NT2/D1 (cell line): ENCODE results near the gene SLC16A11.
A peak's percentile ranks its signal among the peaks of the same experiment; 100 is the strongest.

ENCODE experiments used
- DNase-seq: peaks from one replicate; pipeline ENCODE4 v3.0.0-alpha.2; 2011; ENCODE audit warnings: low read depth, low spot score
- H3K27me3 ChIP-seq: 2 replicates; pipeline ENCODE4 v1.6.0; 2011; ENCODE audit warnings: mild to moderate bottlenecking; ENCODE audit not compliant: insufficient read length, insufficient read depth
- H3K36me3 ChIP-seq: 2 replicates; pipeline ENCODE4 v1.6.1; 2011; ENCODE audit warnings: mild to moderate bottlenecking, low read length, mixed read lengths; ENCODE audit not compliant: insufficient read depth, insufficient read length
- H3K4me1 ChIP-seq: 2 replicates; pipeline ENCODE4 v1.5.1; 2011; ENCODE audit not compliant: insufficient read depth, insufficient read length
- H3K4me3 ChIP-seq: 2 replicates; pipeline ENCODE4 v1.5.1; 2011; ENCODE audit warnings: low read depth; ENCODE audit not compliant: insufficient read length
- H3K9ac ChIP-seq: 2 replicates; pipeline ENCODE4 v1.6.0; 2011; ENCODE audit warnings: low read depth; ENCODE audit not compliant: insufficient read length
- H3K9me3 ChIP-seq: 2 replicates; pipeline ENCODE4 v1.5.1; 2011; ENCODE audit warnings: mild to moderate bottlenecking, low read length; ENCODE audit not compliant: insufficient read depth
- SUZ12 ChIP-seq: IDR thresholded peaks from 2 replicates; pipeline ENCODE4 v1.6.1; 2011; ENCODE audit not compliant: insufficient read length, insufficient read depth; ENCODE audit errors: extremely low read depth
- YY1 ChIP-seq: IDR thresholded peaks from 2 replicates; pipeline ENCODE4 v1.6.1; 2011; ENCODE audit not compliant: insufficient read length, insufficient read depth
- ZNF274 ChIP-seq: IDR thresholded peaks from 2 replicates; pipeline ENCODE4 v1.6.1; 2011; ENCODE audit warnings: mild to moderate bottlenecking, low read depth, low read length

The SLC16A11 gene

DNA sequence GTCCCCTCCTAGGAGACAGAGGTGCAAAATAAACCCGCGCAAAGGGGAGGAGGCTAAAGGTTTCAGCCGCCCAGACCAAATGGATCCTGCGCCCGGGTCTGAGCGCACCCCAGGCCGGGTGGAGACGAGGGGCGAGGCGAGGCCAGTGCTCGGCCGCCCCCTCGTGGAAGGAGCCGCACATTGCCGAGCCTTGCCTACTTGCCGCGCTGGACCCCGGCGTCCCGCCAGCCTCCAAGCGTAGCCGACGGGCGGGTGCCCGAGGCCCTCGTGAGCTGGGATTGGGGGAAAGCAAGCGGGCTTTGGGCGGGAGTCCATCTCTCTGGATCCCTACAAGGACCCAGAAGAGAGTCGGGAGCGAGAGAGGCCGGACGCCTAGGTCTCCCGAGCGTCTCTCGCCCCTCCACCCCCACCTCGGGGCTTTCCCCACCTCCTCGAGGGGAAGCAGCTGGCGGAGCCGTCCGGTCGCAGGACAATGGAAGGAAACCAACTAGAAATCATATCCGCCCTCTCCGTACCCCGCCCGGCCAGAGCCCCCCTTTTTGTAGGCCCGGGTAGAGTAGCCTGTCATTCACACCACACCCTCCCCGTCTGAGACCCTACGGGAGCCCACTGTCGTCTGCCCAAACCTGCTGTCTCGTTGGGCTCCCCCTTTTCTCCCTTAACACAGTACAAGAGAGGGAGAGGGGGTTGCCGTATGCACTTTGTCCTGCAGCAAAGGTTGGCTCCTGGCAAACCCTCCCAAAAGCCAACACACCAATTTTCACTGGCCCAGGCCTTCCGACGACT, 21.7 kb downstream of the SLC16A11 start:
- Histone ChIP-seq H3K4me1 (peaks cover 2% of the 10 kb centered on the region), H3K4me3 (peak overlapping the region; percentile 25), H3K9ac (peak overlapping the region; percentile 64), H3K27me3 (peaks cover 16% of the 10 kb centered on the region), H3K9me3 (no peaks in the 10 kb centered on the region), H3K36me3 (peaks cover 8% of the 10 kb centered on the region)
- DNase-seq = no peak
- TF ChIP-seq SUZ12 (no peak), ZNF274 (no peak), YY1 (no peak)

DNA sequence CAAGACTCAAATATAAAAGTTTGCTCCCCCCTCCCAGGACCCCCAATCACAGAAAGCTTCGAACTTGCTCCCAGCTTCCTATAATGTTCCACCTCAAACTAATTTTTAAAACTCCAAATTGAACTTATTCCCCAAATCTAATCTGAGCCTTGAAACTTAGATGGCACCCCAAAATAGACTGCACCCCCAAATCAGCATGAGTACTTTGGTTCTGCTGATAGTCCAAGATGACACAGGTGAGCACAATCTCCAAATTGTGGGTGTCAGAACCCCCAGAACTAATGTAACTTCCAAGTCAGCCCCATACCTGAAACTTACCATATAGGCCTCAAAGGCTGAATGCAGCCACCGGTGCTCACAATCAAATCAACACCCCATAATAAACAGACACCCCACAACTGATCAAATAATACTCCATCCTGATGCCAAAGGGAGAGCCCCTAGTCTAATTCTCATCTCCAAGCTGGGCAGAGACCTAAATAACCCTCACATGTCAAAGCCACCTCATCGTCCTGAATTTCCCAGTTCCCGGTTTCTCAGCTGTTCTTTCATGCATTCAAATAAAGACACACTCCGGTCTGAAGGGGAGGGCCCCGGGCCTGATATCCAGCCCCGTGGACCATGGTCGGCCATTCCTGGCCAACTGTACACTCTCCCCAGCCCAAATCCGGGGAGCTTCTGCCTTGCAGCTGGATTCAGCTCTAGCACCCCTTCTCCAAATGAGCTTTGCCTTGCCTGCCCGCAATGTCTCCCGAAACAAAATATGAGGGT, 22.8 kb downstream of the SLC16A11 start:
- no peak overlapping the region for H3K4me3 ChIP-seq
- no peak for TF ChIP-seq YY1
- no peak for TF ChIP-seq ZNF274
- no peak for TF ChIP-seq SUZ12
- no peaks in the 10 kb centered on the region for H3K9me3 ChIP-seq
- H3K9ac ChIP-seq = peak overlapping the region; percentile 64
- H3K36me3 ChIP-seq = peaks cover 15% of the 10 kb centered on the region
- peaks cover 16% of the 10 kb centered on the region for H3K27me3 ChIP-seq
- H3K4me1 ChIP-seq = peaks cover 2% of the 10 kb centered on the region
- DNase-seq = no peak

DNA sequence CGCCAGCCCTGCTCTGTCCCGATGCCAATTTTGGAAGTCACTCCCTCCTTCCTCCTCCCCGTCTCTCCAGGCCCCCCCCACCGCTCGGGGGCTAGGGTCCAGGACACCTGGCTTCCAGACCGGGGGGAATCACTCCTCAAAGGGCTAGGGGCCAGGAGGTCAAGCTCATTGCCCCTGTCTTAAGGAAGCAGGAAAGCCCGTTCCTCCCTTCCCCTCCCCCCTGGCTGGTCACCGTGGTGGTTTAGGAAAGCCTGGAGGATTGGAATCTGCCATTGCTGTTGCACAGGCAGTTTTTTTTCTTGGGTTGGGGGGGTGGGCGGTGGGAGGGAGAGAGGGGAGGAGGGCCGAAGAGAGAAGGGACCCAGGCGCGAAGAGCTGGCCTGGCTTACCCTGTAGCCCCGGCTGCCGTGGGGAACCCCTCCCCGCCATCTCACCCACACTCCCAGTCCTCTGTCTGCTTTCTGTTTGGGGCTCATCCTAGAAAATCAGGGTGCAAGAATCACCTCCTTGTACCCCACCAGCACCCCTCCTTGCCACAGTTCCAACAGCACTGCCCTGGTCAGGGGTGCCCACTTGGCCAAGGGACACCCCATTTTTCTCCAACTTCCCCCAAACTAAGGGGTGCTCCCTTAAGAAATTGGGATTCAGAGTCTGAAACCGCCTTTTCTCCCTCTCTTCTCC, 23.9 kb downstream of the SLC16A11 start:
- H3K9me3 ChIP-seq = no peaks in the 10 kb centered on the region
- no peak for TF ChIP-seq YY1
- TF ChIP-seq ZNF274 = no peak
- TF ChIP-seq SUZ12 = no peak
- H3K27me3 ChIP-seq = peaks cover 16% of the 10 kb centered on the region
- peak overlapping the region; percentile 61 for H3K9ac ChIP-seq
- H3K4me3 ChIP-seq = peak overlapping the region; percentile 19
- H3K36me3 ChIP-seq = peaks cover 15% of the 10 kb centered on the region
- H3K4me1 ChIP-seq = peaks cover 2% of the 10 kb centered on the region
- no peak for DNase-seq

DNA sequence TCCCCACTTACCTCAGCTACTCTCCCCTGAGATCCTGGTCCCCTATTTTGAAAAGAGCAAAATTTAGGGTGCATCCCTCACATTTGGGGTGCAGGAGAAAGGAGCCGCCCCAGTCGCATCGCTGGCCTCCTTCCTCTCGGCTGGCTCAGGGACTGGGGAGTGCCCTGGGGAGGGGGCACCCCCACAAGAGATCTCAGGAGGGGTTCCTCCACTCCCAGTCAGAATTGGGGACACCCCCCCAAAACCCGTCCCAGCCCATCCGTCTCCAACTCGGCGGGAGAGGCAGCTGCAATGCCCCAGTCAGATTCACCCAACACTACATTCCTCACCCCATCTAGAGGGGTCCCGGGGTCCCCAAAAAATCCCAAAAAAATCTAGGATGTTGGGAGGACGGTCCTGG, 24.5 kb downstream of the SLC16A11 start:
- H3K27me3 ChIP-seq = peaks cover 16% of the 10 kb centered on the region
- peaks cover 2% of the 10 kb centered on the region for H3K4me1 ChIP-seq
- H3K9me3 ChIP-seq = no peaks in the 10 kb centered on the region
- peaks cover 15% of the 10 kb centered on the region for H3K36me3 ChIP-seq
- no peak for DNase-seq
- no peak for TF ChIP-seq ZNF274
- no peak for TF ChIP-seq YY1
- TF ChIP-seq SUZ12 = no peak
- H3K9ac ChIP-seq = peak overlapping the region; percentile 61
- H3K4me3 ChIP-seq = peak overlapping the region; percentile 19

DNA sequence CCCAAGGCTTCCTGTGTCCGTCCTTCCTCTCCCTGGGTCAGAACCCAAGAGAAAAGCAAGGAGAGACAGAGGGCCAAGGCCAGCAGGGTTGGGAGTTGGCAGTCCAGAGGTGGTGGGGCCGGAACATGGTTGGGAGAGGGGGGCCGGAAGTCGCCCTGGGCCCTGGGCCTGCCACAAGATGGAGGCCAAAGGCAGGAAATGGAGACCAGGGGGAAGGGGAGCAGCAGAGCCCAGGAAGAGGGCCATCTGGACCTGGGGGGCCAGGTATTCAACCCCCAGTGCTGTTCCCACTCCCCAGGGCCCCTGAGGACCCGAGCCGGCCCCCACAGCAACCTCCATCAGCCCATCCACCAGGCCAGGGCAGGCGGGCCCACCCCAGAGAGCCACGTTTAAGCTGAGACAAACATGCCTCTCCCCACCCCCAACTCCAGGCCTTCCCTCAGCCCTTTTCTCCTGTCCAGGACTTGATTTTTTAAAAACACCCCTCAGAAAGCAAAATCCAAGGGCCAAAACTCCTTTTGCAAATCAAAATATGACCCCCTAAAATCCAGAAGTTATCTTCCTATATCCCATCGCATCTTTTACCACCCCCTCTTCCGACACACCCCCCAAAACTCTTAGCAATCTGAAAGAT, 25.4 kb downstream of the SLC16A11 start:
- no peaks in the 10 kb centered on the region for H3K9me3 ChIP-seq
- H3K4me3 ChIP-seq = no peak overlapping the region
- H3K4me1 ChIP-seq = peaks cover 2% of the 10 kb centered on the region
- TF ChIP-seq SUZ12 = no peak
- TF ChIP-seq YY1 = no peak
- TF ChIP-seq ZNF274 = no peak
- peaks cover 19% of the 10 kb centered on the region for H3K36me3 ChIP-seq
- H3K27me3 ChIP-seq = peaks cover 16% of the 10 kb centered on the region
- H3K9ac ChIP-seq = no peak overlapping the region
- no peak for DNase-seq

DNA sequence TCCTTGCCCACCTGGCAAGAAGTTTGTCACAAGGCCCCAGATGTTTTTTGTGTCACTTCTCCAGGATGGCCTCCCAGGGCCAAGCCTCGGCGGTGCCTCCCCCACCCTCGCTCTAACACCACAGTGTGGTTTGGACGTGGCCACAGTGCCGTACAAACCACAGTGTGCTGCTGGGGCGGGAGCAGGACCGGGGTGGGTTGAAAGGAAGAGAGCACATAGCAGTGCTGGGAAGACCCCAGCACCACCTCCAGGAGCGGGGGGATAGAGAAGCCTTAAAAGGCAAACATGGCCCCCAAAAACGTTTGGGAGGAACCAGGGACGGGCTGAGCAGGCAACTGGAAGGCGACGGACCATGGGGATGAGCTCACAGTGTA, 26.1 kb downstream of the SLC16A11 start:
- Histone ChIP-seq H3K9ac (no peak overlapping the region), H3K4me1 (peaks cover 2% of the 10 kb centered on the region)

More for the DNA sequence above, 26.1 kb downstream of the SLC16A11 start:
- Histone ChIP-seq H3K9me3 (no peaks in the 10 kb centered on the region), H3K36me3 (peaks cover 19% of the 10 kb centered on the region), H3K27me3 (peaks cover 16% of the 10 kb centered on the region), H3K4me3 (no peak overlapping the region)
- TF ChIP-seq ZNF274 (no peak), YY1 (no peak), SUZ12 (no peak)
- DNase-seq = no peak
